C4-2B (cell line): Measurements from ENCODE around the gene SMTNL1.
A peak's percentile ranks its signal among the peaks of the same experiment; 100 is the strongest.

Experiments used
- H3K27ac ChIP-seq: fragments of 450-650 bp; 2 replicates; pipeline ENCODE4 v1.5.1; 2017
- ZFX ChIP-seq: fragments of 450-650 bp; IDR thresholded peaks from 2 replicates; pipeline ENCODE4 v1.6.1; 2017
- TF ChIP-seq, protein P1 (sequence below): fragments of 450-650 bp; conservative IDR thresholded peaks from 2 replicates; pipeline ENCODE4 v1.5.1; 2017; ENCODE audit warnings: mild to moderate bottlenecking

SMTNL1 gene

DNA sequence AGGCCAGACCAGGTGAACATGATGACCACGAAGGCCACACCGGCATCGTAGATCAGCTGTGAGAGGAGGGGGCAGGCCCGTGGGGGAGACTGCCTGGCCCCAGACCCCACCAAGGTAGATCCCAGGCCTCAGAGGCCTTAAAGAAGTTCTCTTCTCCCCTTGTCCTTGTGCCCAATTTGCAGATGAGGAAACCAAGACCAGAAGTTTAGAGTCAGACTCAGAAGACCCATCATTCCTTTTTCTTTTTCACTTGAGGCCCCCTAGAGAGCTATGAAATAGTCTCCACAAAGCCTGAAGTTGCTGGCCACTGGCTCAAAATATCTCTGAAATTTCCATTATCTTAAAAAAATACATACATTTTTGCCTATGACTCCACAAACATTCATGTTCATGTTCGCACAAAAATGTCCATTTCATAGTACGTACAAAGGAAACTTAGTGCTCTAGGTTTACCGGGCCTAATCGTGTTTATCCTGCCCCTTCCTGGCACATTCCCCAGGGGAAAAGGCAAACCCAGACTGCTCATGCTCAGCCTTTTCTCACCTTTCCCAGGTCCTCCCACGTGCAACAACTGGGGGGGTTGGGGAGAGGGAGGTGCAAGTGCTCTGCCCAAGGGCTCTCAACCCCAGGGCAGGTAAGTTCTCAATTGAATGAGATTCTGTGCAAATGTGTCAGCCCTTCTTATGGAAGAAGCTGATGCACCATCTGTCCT lies 41.1 kb upstream of the SMTNL1 start:
- peak overlapping the region; percentile 86; the same call in 1 of the 2 replicates for H3K27ac ChIP-seq
- TF ChIP-seq, protein P1, sequence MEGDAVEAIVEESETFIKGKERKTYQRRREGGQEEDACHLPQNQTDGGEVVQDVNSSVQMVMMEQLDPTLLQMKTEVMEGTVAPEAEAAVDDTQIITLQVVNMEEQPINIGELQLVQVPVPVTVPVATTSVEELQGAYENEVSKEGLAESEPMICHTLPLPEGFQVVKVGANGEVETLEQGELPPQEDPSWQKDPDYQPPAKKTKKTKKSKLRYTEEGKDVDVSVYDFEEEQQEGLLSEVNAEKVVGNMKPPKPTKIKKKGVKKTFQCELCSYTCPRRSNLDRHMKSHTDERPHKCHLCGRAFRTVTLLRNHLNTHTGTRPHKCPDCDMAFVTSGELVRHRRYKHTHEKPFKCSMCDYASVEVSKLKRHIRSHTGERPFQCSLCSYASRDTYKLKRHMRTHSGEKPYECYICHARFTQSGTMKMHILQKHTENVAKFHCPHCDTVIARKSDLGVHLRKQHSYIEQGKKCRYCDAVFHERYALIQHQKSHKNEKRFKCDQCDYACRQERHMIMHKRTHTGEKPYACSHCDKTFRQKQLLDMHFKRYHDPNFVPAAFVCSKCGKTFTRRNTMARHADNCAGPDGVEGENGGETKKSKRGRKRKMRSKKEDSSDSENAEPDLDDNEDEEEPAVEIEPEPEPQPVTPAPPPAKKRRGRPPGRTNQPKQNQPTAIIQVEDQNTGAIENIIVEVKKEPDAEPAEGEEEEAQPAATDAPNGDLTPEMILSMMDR, result no peak
- no peak for TF ChIP-seq ZFX

DNA sequence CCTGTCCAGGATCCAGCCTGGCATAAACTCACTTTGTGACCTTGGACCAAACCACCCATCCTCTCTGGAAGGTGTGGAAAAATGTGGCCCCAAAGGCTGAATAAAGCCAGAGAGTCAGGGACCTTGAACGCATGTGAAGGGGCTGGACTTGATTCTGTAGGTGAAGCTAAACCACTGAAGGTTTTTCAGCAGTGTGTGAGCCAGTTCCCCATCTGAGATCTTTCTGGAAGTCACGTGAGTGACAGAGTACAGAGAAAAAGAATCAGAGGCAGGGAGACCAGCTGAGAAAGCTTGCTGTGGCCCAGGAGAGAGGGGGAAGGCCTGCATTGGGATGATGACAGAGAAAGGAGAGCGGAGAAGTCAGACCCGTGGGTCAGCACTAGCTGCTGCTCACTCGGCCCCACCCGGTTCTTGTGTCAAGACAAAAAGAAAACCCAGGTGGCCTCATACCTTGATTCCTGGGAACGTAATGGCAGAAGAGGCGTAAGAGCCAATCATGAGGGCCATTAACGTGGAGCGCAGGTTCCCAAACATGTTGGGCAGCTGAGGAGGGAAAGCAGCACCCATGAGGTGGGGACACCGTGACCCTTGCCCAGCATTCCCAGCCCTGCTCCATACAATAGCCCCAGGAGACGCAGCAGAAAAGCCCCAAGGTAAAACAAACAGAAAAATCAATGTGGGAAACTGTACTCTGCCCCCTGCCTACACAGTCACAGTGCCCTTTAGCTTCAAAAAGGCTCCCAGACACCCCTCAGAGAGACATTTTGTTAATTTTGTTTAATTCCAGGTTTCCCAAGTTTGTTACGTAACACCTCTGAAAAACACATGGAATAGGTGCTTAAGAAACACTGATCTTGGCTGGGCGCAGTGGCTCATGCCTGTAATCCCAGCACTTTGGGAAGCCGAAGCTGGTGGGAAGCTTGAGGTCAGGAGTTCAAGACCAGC lies 39.8 kb upstream of the SMTNL1 start:
- peak overlapping the region; percentile 86 for H3K27ac ChIP-seq

DNA sequence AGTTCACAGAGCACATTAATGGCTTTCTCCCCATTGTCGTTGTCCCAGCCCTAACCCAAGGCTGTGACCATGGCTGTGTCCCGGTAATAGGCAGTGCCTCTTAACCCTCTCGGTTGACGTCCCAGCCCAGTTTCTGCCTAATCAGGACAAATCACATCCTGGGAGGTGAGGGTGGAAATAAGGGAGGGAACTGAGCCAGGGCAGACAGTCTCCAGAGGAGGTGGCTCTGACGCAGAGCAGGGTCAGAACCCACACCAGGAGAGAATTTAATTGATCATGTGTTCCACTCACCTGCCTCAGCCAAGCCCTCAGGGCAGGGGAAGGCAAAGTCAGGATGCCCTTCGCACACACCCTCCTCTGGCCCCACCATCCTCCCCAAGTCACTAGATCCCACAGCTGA lies 38.9 kb upstream of the SMTNL1 start:
- TF ChIP-seq ZFX, result no peak
- TF ChIP-seq, protein P1, result no peak
- H3K27ac ChIP-seq, result peak overlapping the region; percentile 86

More for the DNA sequence above, 39.8 kb upstream of the SMTNL1 start:
- no peak for TF ChIP-seq ZFX
- TF ChIP-seq, protein P1, result no peak

- peak overlapping the region; percentile 86 for H3K27ac ChIP-seq
- TF ChIP-seq ZFX, result no peak
- TF ChIP-seq, protein P1, result no peak
These were observed 37.9 kb upstream of the SMTNL1 start for GRCh38 chr11:57499413-57499982.

GRCh38 chr11:57499983-57500461 lies 37.4 kb upstream of the SMTNL1 start:
- H3K27ac ChIP-seq, result peak overlapping the region; percentile 86
- TF ChIP-seq, protein P1, result no peak
- no peak for TF ChIP-seq ZFX

DNA sequence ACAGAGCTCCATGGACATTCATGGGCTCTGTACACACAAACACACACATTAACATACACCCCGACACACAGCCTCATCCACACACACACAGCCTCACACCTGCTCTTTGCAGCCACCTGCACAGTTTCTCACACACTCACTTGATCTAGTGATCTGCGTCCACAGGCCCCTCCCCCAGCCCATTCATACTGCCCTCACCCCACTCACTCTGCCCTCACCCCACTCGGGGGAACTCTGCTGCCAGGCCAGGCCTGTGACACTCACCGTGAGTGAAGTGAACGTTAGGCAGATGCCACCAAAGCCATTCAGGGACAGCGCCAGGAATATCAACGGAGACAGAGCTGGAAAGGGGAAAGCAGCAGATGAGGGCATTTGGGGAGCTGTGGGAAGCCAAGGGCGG lies 36.9 kb upstream of the SMTNL1 start:
- TF ChIP-seq, protein P1, result no peak
- no peak for TF ChIP-seq ZFX
- peak overlapping the region; percentile 86 for H3K27ac ChIP-seq
